Measurements from ENCODE around the gene LMAN2L.

- TF ChIP-seq CTCF (IDR thresholded peaks at IDR 0.05), result no peak
- TF ChIP-seq POLR2A (IDR thresholded peaks at IDR 0.05), result no peak
Observed at GRCh38 chr2:96703021-96703751, 36.7 kb downstream of the LMAN2L start.
